HK-2 (cell line): ENCODE measurements around the gene RABL6.
"Not testable (repeated sequence)": the region's sequence is repeated elsewhere in the genome, so short reads cannot be mapped to it uniquely, and the experiment has no call there.

ENCODE experiments used
- DNase-seq: peaks from one replicate; pipeline ENCODE4 v3.0.0-alpha.2; 2018; ENCODE audit not compliant: unreplicated experiment

The RABL6 gene

DNA sequence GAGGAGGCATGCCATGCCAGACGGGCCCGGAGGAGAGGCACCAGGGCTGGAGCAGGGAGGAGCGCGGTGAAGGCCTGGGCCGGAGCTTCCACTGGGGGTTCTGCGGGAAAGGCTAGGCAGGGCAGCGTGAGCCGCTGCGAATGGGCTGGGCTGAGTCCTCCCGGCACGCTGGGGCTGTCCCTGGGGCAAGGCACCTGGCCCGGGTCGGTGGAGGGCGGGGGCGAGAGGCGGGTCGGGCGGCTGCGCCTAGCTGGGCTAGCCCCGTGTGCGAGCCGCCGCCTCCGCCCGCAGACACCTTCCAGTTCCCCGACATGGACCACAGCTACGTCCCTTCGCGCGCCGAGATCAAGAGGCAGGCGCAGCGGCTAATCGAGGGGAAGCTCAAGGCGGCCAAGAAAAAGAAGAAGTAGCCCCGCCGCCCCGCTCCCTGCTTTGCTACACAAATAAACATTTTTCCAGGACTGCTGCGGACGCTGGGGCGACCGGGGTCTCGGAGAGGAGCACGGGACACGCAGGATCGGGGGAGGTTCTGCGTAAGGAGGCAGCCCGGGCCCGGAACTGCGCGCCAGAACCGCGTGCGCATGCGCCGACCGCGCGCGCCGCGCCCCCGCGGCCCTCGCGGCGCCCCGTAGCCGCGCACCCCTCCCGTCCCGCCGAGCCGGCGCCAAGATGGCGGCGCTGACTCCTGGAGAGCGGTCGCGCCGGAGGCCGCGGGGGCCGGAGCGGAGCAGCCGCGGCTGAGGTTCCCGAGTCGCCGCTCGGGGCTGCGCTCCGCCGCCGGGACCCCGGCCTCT, at the start of gene RABL6:
TSS of gene RABL6 (plus strand) at position 668 of the 794 bp plus-strand sequence. CDS start 249 bp downstream, outside the sequence.
- peak; percentile 79 for DNase-seq

- DNase-seq: no peak
Measured at GRCh38 chr9:136759001-136759400, 48.7 kb upstream of the RABL6 start.

DNA sequence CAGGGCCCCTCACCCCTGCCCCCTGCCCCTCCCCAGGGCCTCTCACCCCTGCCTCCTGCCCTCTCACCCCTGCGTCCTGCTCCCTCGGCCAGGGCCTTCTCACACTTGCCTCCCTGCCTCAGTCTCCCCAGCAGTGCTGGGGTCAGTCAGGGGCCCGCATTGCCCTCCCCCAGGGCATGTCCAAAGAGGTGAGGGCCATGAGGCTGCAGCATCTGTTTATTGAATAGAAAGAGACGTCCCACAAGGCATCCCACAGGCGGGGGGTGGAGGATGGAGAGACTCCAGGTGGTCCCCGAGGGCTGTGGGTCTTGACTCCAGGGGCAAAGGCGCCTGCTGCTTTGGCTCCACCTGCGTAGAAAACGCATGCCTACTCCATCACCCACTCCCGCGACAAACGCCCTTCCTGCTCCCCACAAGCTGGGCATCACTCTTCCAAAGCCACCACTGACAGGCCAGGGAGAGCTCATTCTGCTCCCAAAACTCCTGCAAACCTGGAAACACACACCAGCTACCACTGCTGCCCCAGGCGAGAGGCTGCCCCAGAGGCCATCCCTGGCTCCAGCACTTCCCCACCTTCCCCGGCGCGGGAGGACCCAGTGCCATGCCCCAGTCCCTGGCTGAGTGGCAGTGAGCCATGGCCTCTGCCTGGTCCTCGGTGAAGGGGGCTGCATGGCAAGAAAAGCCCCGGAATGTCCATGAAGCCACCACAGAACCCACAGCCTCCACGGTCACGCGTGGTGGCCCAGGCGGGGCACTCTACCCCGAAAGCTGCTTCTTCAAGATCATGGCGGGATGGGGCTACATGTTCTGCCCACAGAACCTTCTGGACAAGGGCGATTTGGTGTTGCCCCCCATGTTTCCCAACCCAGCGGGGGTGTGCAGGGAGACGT, 48.1 kb upstream of the RABL6 start:
- DNase-seq: no peak

GRCh38 chr9:136760424-136760823, 47.3 kb upstream of the RABL6 start:
- no peak for DNase-seq

DNA sequence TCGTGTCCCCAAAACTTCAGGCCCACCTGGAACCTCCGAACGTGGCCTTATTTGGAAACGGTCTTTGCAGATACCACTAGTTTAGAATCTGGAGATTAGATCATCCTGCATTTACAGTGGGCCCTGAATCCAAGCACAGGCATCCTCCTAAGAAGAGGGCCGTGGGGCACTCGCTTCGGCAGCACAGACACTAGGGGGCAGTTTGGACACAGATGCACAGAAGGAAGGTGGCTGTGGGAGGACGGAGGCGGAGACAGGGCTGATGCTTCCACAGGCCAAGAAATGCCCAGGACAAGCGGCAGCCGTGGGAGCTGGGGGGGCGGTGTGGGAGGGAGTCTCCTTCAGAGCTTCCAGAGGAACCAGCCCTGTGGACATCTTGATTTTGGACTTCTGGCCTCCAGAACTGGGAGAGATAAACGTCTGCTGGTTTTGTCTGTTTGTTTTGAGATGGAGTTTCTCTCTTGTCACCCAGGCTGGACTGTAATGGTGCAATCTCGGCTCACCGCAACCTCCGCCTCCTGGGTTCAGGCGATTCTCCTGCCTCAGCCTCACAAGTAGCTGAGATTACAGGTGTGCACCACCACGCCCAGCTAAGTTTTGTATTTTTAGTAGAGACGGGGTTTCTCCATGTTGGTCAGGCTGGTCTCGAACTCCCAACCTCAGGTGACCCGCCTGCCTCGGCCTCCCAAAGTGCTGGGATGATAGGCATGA, 46.8 kb upstream of the RABL6 start:
- DNase-seq: peak; percentile 74

- no peak for DNase-seq
Measured at GRCh38 chr9:136761545-136761981, 46.2 kb upstream of the RABL6 start.

DNA sequence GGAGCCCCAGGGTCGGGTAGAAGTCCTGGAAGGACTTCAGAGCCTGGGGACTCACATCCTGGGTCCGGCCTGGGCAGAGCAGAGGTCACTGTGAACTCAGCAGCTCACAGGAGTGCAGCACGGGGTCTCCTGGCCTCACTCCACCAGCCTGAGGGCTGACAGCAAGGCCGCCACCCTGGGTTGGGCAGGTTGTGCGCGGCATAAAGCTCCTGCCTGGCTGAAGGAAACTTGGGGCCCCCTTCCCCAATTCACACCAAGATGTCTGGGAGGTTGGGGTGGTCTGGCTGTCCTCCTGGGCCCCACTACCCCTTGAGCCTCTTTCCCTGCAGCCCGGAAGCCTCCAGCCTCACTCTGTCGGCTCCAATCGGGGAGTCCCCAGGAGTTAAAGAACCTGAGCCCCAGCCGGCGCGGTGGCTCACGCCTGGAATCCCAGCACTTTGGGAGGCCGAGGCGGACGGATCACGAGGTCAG, 45.5 kb upstream of the RABL6 start:
- DNase-seq: no peak

- DNase-seq: no peak
Measured at GRCh38 chr9:136762915-136763648, 44.7 kb upstream of the RABL6 start.

GRCh38 chr9:136763649-136764035, 44.1 kb upstream of the RABL6 start:
- DNase-seq: no peak

DNA sequence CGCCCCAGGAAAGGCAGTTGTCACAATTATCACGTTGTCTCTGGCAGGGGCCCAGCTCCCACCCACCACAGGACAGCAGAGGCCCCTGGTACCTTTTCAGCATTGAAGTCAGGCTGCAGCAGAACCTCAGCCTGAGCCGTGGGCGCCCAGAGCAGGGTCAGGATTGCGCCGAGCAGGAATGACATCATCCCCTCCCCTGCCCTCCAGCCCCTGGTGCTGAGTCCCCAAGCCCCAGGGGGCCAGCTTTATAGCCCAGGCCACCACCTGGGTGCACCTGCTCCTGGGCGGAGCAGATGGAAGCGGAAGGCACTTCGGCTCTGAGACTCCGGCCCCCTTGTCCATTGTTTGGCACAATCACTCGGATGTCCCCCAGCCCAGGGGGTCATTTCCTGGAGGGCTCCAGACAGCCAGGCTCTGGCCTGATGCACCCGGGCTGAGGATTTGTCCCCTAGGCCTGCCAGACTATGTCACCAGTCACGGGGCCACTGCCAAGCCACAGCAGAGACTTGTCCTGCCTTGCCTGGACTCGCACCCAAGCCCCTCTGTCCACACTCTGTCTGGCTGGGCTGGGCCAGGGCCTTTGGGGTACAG, 43.4 kb upstream of the RABL6 start, which contains the start of gene LCN15:
TSS of gene LCN15 (minus strand) at position 218 of the 591 bp plus-strand sequence. CDS start at position 188, 30 bp downstream.
- DNase-seq: no peak

GRCh38 chr9:136765041-136765440, 42.7 kb upstream of the RABL6 start:
- DNase-seq: no peak

DNA sequence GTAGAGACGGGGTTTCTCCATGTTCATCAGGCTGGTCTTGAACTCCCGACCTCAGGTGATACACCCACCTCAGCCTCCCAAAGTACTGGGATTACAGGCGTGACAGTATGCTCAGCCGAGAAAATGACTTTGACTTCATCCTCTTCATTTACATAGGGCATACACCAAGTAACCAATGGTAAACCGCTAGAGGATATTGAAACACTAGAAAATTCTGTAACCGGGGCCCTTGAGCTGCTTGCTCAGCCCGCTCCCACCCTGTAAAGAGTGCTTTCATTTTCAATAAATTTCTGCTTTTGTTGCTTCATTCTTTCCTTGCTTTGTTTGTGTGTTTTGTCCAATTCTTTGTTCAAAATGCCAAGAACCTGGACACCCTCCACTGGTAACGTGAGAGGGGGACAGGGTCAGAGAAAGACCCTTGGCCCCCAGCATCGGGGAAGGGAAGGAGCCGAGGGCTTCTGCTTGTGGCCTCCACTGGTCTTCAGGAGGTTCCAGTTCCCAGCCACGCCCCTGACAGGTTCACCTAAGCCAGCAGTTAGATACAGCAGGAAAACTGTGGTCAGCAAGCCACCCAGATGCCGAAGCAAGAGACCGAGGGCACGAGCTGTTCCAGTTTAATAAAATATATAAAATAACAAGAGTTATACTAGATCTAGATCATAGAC, 41.9 kb upstream of the RABL6 start:
- not testable (repeated sequence) for DNase-seq

DNA sequence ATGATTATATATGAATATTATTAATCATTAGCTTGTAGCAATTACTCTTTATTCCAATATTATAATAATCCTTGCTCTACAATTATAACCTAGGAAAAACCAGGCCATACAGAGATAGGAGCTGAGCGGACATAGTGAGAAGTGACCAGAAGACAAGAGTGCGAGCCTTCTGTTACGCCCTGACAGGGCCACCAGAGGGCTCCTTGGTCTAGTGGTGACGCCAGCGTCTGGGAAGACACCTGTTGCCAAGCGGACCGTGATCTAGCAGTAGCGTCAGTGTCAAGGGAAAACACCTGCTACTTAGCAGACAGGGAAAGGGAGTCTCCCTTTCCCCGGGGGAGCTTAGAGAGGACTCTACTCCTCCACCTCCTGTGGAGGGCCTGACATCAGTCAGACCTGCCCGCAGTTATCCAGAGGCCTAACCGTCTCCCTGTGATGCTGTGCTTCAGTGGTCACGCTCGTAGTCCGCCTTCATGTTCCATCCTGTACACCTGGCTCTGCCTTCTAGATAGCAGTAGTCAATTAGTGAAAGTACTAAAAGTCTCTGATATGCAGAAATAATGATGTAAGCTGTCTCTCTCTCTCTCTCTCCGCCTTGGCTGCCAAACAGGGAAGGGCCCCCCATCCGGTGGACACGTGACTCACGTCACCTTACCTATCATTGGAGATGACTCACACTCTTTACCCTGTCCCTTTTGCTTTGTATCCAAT, 41.2 kb upstream of the RABL6 start:
- DNase-seq: peak; percentile 65

DNA sequence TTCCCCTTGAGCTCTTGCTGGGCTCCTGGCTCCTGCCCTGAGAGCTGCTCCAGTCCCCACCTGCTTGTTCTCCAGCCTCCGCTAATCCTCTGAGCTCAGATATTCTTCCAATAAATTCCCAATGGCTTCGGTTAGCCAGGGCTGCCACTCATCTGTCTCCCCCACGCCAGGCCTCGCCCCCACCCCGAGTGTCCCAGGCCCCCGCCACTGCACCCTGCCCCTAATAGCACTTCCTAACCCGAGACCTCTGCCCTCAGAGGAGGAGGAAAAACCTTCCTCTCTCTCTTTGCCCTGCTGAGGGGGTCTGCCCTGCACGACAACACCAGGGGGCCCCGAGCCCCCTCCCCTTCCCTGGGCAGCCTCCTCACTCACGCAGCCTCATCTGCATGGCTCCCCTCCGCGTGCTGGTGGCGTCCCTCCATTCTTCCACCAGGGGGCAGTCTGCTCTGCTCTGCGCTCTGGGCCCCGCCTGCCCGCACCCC, 38.0 kb upstream of the RABL6 start:
- DNase-seq: no peak

DNA sequence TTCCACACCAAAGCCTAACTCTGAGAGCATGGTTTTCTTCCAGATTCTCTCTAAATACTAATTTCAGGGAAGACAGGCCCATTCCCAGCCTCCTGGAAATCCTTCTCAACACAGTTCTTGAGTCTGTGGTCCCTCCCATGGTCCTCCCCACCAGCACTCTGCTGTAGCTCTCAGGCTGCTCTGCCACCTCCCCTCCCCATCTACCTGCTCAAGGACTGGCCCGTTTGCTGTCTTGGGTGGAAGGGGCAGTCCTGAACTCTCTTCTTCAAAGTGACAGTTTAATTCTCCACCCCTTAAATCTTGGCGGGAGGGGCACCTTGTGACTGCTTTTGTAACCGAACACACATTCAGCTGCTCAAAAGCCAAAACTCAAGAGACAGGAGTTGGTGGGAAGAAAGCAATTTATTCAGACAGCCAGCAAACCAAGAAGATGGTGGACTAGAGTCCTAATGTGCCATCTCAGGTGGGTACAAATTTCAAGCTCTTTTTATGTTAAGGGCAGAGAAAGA, 35.8 kb upstream of the RABL6 start:
- no peak for DNase-seq

DNA sequence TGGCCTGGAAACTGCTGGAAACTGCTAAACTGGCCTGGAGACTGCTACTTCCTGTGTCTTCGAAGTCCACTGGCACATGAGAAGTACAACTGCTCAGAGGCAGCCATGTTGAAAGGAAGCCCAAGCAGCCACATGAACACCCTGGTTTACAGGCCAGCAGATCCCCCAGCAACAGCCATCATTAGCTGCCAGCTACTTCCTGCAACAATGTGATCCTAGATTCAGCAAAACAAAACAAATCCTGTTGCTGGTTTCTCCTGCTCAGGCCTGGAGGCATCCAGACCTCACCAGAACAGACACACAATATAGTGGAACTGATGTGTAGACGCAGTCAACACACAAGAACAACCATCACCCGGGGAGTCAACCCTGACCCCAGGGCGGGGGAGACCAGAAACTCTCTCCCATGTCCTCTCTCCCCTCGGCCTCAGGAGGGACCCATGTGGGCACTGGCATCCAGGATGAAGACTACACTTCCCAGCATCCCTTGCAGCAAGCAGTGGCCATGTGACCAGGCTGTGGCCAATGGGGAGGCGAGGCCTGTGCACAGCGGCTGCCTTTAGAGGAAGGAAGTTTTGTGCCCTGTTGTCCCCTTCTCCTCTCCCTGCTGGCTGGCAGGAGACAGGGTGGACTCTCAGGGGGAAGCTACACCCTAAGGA, 34.2 kb upstream of the RABL6 start:
- DNase-seq: no peak

DNA sequence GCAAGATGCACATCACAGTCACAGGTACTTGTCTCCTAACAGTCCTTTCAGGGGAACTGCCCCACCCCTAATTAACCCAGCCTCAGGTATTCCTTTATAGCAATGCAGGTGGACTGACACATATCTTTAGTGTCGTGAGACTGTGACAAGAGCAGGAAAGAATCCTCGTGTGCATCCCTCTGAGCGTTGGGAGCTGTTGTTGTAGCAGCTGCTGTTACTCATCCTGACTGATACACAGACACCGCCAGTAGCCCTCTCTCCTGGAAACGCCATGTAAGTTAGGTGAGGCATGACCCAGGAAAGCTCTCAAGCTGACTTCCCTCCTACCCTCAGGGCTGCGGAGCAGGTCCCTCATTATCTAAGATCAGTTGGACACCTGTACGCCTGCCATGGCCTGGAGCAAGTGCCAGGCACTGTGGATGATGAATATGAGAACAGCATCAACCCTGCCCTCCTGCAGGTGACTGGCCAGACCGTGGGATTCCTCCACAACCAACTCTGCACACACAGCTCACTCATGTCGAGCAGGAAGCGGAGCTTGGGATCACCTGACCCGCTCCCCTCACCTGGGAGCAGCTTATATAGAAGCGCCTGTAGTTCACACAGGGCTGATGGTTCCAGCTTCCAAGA, 33.2 kb upstream of the RABL6 start:
- DNase-seq: no peak

- no peak for DNase-seq
Measured at GRCh38 chr9:136775191-136775590, 32.6 kb upstream of the RABL6 start.
